Smooth muscle cell (in vitro differentiated cells): ENCODE results near the gene PRLR. TPM values are rescaled to one million over a fixed set of nuclear protein-coding genes. Genes with fewer than 3 reads are reported as not detected.

ENCODE experiments used
- DNase-seq: peaks from one replicate; lab custom pipeline; 2025; ENCODE audit not compliant: unreplicated experiment; lab: John Stamatoyannopoulos, UW
- H2AFZ ChIP-seq: fragments of 200-600 bp; sonication (generic); 2 replicates; pipeline ENCODE4 v1.6.0; 2016; ENCODE audit warnings: antibody characterized with exemption, low read depth, mild to moderate bottlenecking
- H3F3A ChIP-seq: fragments of 200-600 bp; sonication (generic); 2 replicates; pipeline ENCODE4 v1.6.0; 2017; ENCODE audit warnings: antibody characterized with exemption, low read depth
- H3K27ac ChIP-seq: fragments of 200-600 bp; sonication (generic); 2 replicates; pipeline ENCODE4 v1.5.1; 2016; ENCODE audit warnings: low read depth, mild to moderate bottlenecking
- H3K27me3 ChIP-seq: fragments of 200-600 bp; sonication (generic); 2 replicates; pipeline ENCODE4 v1.6.1; 2016; ENCODE audit warnings: low read depth, mild to moderate bottlenecking
- H3K36me3 ChIP-seq: fragments of 200-600 bp; sonication (generic); 2 replicates; pipeline ENCODE4 v1.5.1; 2016; ENCODE audit warnings: low read depth
- H3K4me1 ChIP-seq: fragments of 200-600 bp; sonication (generic); 2 replicates; pipeline ENCODE4 v1.5.1; 2016; ENCODE audit warnings: low read depth
- H3K4me2 ChIP-seq: fragments of 200-600 bp; sonication (generic); 2 replicates; pipeline ENCODE4 v1.6.0; 2016; ENCODE audit warnings: mild to moderate bottlenecking
- H3K4me3 ChIP-seq: fragments of 200-600 bp; sonication (generic); 2 replicates; pipeline ENCODE4 v1.5.1; 2016; ENCODE audit warnings: mild to moderate bottlenecking
- H3K79me2 ChIP-seq: fragments of 200-600 bp; sonication (generic); 2 replicates; pipeline ENCODE4 v1.6.0; 2016; ENCODE audit warnings: low read depth, mild to moderate bottlenecking
- H3K9ac ChIP-seq: fragments of 200-600 bp; sonication (generic); 2 replicates; pipeline ENCODE4 v1.6.0; 2016; ENCODE audit warnings: low read depth
- H3K9me3 ChIP-seq: fragments of 200-600 bp; sonication (generic); replicated peaks from 2 replicates; pipeline ENCODE4 v1.5.1; 2016; ENCODE audit warnings: low read depth
- H4K20me1 ChIP-seq: fragments of 200-600 bp; sonication (generic); 2 replicates; pipeline ENCODE4 v1.6.0; 2016; ENCODE audit warnings: low read depth
- CTCF ChIP-seq: fragments of 200-600 bp; sonication (generic); IDR thresholded peaks from 2 replicates; pipeline ENCODE4 v1.5.1; 2017; ENCODE audit warnings: borderline replicate concordance, mild to moderate bottlenecking, antibody characterized with exemption; ENCODE audit not compliant: insufficient read depth, poor library complexity, severe bottlenecking
- WGBS: methylation state at CpG from one replicate; pipeline ENCODE4 v1.1.7; 2016; ENCODE audit warnings: low lambda C conversion rate; 5-methylcytosine and 5-hydroxymethylcytosine counted together
- polyA plus RNA-seq: library from polyadenylated mRNA; unstranded; fragments of >200 nt; fragmentation: Nextera tagmentation; extraction: Ambion mirVana; gene quantifications from 2 replicates; pipeline ENCODE4 v1.2.1, GENCODE V29; 2016
- total RNA-seq: library from RNA; depleted of rRNA; stranded (reverse); fragments of >200 nt; gene quantifications from 2 replicates; pipeline ENCODE4 v1.2.3, GENCODE V29; 2014

PRLR gene
- total and polyA plus RNA-seq, 2 experiments from 2014 or later: 2.3 to 47.4 TPM

DNA sequence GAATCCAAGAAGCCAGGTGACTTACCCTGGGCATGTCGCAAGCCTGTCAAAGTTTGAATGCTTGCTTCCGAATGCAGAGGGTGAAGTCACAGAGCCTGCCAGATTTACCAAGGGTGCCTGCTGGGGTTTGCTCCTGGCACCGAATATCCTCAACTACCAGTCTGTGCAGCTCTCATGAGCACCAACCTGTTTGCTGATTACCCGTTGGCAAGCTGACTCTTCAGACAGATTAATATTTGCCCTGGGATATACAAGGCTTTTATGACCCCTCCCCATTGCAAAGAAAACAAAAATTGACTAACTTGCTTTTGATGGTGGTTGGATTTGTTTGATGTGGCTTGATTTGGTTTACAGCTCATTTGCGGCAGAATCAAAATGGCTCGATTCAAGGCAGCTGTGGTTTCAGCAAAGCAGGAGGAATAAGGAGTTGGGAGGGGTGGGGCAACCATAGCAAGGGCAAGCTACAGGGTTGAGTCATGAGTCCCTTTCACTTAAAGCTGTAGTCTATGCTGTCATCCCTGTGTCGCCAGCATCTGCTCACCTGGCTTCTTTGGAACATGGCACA lies 100.3 kb downstream of the PRLR start:
- Histone ChIP-seq H3F3A (no peaks in the 10 kb centered on the region), H3K9me3 (no peaks in the 10 kb centered on the region), H2AFZ (no peak overlapping the region), H4K20me1 (no peaks in the 10 kb centered on the region), H3K9ac (no peak overlapping the region), H3K4me3 (no peak overlapping the region), H3K27me3 (no peaks in the 10 kb centered on the region), H3K4me2 (peak overlapping the region; percentile 46), H3K27ac (peak overlapping the region; percentile 72), H3K4me1 (no peaks in the 10 kb centered on the region), H3K79me2 (no peaks in the 10 kb centered on the region), H3K36me3 (no peaks in the 10 kb centered on the region)
- 66% methylated on average over 7 of the region's 7 CpGs for WGBS
- DNase-seq: no peak
- no peak for TF ChIP-seq CTCF

- Histone ChIP-seq H3K4me3 (no peak overlapping the region), H3K79me2 (no peaks in the 10 kb centered on the region), H3K4me2 (peak overlapping the region; percentile 46), H3K9ac (no peak overlapping the region), H3K9me3 (no peaks in the 10 kb centered on the region), H4K20me1 (no peaks in the 10 kb centered on the region), H3F3A (no peaks in the 10 kb centered on the region), H3K27me3 (no peaks in the 10 kb centered on the region), H2AFZ (no peak overlapping the region), H3K27ac (peak overlapping the region; percentile 72), H3K36me3 (no peaks in the 10 kb centered on the region), H3K4me1 (no peaks in the 10 kb centered on the region)
- DNase-seq: no peak
- no peak for TF ChIP-seq CTCF
- WGBS: 83% methylated on average over 1 of the region's 1 CpG
These were observed 101.0 kb downstream of the PRLR start for GRCh38 chr5:35129276-35129675.

DNA sequence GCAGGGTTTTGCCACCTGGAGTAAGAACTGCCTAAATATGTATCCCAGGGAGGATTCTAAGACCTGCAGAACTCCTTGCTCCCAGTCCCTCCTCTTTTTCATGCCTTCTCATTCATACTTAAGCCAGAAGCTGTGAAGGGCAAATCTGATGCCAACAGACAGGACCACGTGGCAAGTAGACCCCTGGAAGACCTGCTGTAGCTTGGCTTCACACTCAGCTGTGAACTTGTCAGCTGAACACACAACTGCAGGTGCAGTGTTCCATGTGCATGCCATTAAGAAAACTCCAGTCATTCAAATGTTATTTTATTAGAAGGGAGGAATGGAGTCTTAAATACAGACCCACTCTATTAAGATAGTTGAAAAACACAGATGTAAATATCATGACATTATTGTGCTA lies 103.3 kb downstream of the PRLR start:
- Histone ChIP-seq H4K20me1 (no peaks in the 10 kb centered on the region), H3F3A (no peaks in the 10 kb centered on the region), H3K4me1 (no peaks in the 10 kb centered on the region), H3K9ac (no peak overlapping the region), H3K27me3 (no peaks in the 10 kb centered on the region), H3K4me3 (no peak overlapping the region), H3K27ac (no peak overlapping the region), H3K79me2 (no peaks in the 10 kb centered on the region), H3K9me3 (no peaks in the 10 kb centered on the region), H3K4me2 (no peak overlapping the region), H3K36me3 (no peaks in the 10 kb centered on the region), H2AFZ (no peak overlapping the region)
- no peak for DNase-seq
- no peak for TF ChIP-seq CTCF
- 89% methylated on average over 1 of the region's 1 CpG for WGBS

GRCh38 chr5:35125746-35126145 lies 104.5 kb downstream of the PRLR start:
- Histone ChIP-seq H2AFZ (no peak overlapping the region), H3K4me2 (no peak overlapping the region), H3F3A (no peaks in the 10 kb centered on the region), H3K9ac (no peak overlapping the region), H3K27me3 (no peaks in the 10 kb centered on the region), H4K20me1 (no peaks in the 10 kb centered on the region), H3K36me3 (no peaks in the 10 kb centered on the region), H3K27ac (no peak overlapping the region), H3K4me3 (no peak overlapping the region), H3K9me3 (no peaks in the 10 kb centered on the region), H3K79me2 (no peaks in the 10 kb centered on the region), H3K4me1 (no peaks in the 10 kb centered on the region)
- TF ChIP-seq CTCF: no peak
- 81% methylated on average over 2 of the region's 2 CpGs for WGBS
- no peak for DNase-seq
